SK-N-SH (cell line): ENCODE measurements around the gene PLXNA4. TPM values are rescaled to one million over a fixed set of nuclear protein-coding genes. Genes with fewer than 3 reads are reported as not detected.

ENCODE experiments used
- CTCF ChIA-PET: fragments of 300-600, 350-600 bp; formaldehyde crosslinking; extraction: SDS; loops from one replicate; lab custom pipeline; 2021; lab: Yijun Ruan, JAX
- POLR2A ChIA-PET: fragments of 350-600 bp; sonication (Branson Sonifier 250); formaldehyde crosslinking; extraction: SDS; loops from one replicate; lab custom pipeline; 2020; ENCODE audit warnings: antibody characterized with exemption, inconsistent platforms; lab: Yijun Ruan, JAX
- DNase-seq: peaks from one replicate; pipeline ENCODE4 v3.0.0; 2012
- H2AFZ ChIP-seq: fragments of 200-600 bp; sonication (generic); 2 replicates; pipeline ENCODE4 v1.8.1; 2016; ENCODE audit warnings: antibody characterized with exemption, mild to moderate bottlenecking, low read depth
- H3F3A ChIP-seq: fragments of 200-600 bp; sonication (generic); replicated peaks from 2 replicates; pipeline ENCODE3; 2016; ENCODE audit warnings: antibody characterized with exemption, mild to moderate bottlenecking; ENCODE audit not compliant: insufficient read depth
- H3K27ac ChIP-seq, 2 experiments: fragments of 200-500 bp in 1 of 2; fragments of 200-600 bp in 1 of 2; sonication (Bioruptor generic) in 1 of 2; sonication (generic), shearing (Covaris generic) in 1 of 2; 2 replicates each; pipeline versions ENCODE4 v1.5.1 to v1.6.1; 2014 to 2016; ENCODE audit warnings: low read depth in 2 of 2, inconsistent platforms in 1 of 2, low read length in 1 of 2, mild to moderate bottlenecking in 1 of 2, mixed read lengths in 1 of 2
- H3K27me3 ChIP-seq: fragments of 200-600 bp; sonication (generic), shearing (Covaris generic); 2 replicates; pipeline ENCODE4 v1.6.1; 2016; ENCODE audit warnings: mixed run types; ENCODE audit not compliant: insufficient read depth
- H3K36me3 ChIP-seq, 2 experiments: fragments of 200-500 bp in 1 of 2; fragments of 200-600 bp in 1 of 2; sonication (Bioruptor generic) in 1 of 2; sonication (generic) in 1 of 2; replicated peaks in 1 of 2; 2 replicates each; pipeline versions ENCODE3 to v1.5.1; 2014 to 2016; ENCODE audit warnings: low read length in 1 of 2, mild to moderate bottlenecking in 1 of 2; ENCODE audit not compliant: insufficient read depth in 2 of 2, control insufficient read depth in 1 of 2
- H3K4me1 ChIP-seq, 2 experiments: fragments of 200-500 bp in 1 of 2; fragments of 200-600 bp in 1 of 2; sonication (Bioruptor generic) in 1 of 2; sonication (generic), shearing (Covaris generic) in 1 of 2; 2 replicates each; pipeline versions ENCODE4 v1.5.1 to v1.6.1; 2014 to 2016; ENCODE audit warnings: low read depth in 1 of 2, low read length in 1 of 2, mixed run types in 1 of 2; ENCODE audit not compliant: insufficient read depth in 2 of 2, control insufficient read depth in 1 of 2
- H3K4me2 ChIP-seq: fragments of 200-600 bp; sonication (generic), shearing (Covaris generic); 2 replicates; pipeline ENCODE4 v1.6.1; 2017; ENCODE audit warnings: mixed run types
- H3K4me3 ChIP-seq, 2 experiments: fragments of 200-500 bp in 1 of 2; fragments of 200-600 bp in 1 of 2; sonication (Bioruptor generic) in 1 of 2; sonication (generic), shearing (Covaris generic) in 1 of 2; 2 replicates each; pipeline versions ENCODE4 v1.5.1 to v1.8.1; 2014 to 2016; ENCODE audit warnings: low read depth in 2 of 2, inconsistent platforms in 1 of 2, low read length in 1 of 2, mild to moderate bottlenecking in 1 of 2, mixed read lengths in 1 of 2, moderate library complexity in 1 of 2
- H3K79me2 ChIP-seq: fragments of 200-600 bp; sonication (generic); 2 replicates; pipeline ENCODE4 v1.8.1; 2017; ENCODE audit warnings: mild to moderate bottlenecking; ENCODE audit not compliant: insufficient read depth
- H3K9ac ChIP-seq: fragments of 200-600 bp; sonication (generic); 2 replicates; pipeline ENCODE4 v1.6.1; 2017; ENCODE audit warnings: mixed run types
- H3K9me2 ChIP-seq: fragments of 200-600 bp; sonication (generic); 2 replicates; pipeline ENCODE4 v1.6.1; 2017; ENCODE audit warnings: mixed run types
- H3K9me3 ChIP-seq: fragments of 200-600 bp; sonication (generic); 2 replicates; pipeline ENCODE4 v1.6.1; 2017; ENCODE audit warnings: mixed run types, mild to moderate bottlenecking, moderate library complexity
- H4K20me1 ChIP-seq: fragments of 200-600 bp; sonication (generic); 2 replicates; pipeline ENCODE4 v1.6.1; 2017; ENCODE audit warnings: mild to moderate bottlenecking, mixed run types; ENCODE audit not compliant: insufficient read depth
- CTCF ChIP-seq: fragments of 200-600 bp; sonication (generic); IDR thresholded peaks from 2 replicates; pipeline ENCODE4 v1.6.1; 2017; ENCODE audit warnings: antibody characterized with exemption, mild to moderate bottlenecking, moderate library complexity
- EP300 ChIP-seq, 2 experiments: IDR thresholded peaks; 2 replicates each; pipeline versions ENCODE4 v1.4.0 to v1.6.1; 2012; ENCODE audit warnings: borderline replicate concordance in 1 of 2, low read depth in 1 of 2, low read length in 1 of 2
- FOSL2 ChIP-seq: IDR thresholded peaks from 2 replicates; pipeline ENCODE4 v1.4.0; 2012; ENCODE audit warnings: low read depth, mild to moderate bottlenecking, moderate library complexity, borderline replicate concordance
- FOXJ3 ChIP-seq: sonication (generic); formaldehyde crosslinking; IDR thresholded peaks from 2 replicates; pipeline ENCODE4 v1.5.1; 2020; ENCODE audit warnings: mild to moderate bottlenecking, missing genetic modification reagents
- GATA2 ChIP-seq: sonication (generic); formaldehyde crosslinking; IDR thresholded peaks from 2 replicates; pipeline ENCODE4 v1.5.0; 2020; ENCODE audit warnings: mild to moderate bottlenecking, missing genetic modification reagents
- IRF3 ChIP-seq: fragments of 150-350 bp; IDR thresholded peaks from 2 replicates; pipeline ENCODE4 v1.6.1; 2016; ENCODE audit warnings: mild to moderate bottlenecking, low read depth, low read length
- JUND ChIP-seq: IDR thresholded peaks from 2 replicates; pipeline ENCODE4 v1.4.0; 2012
- MXI1 ChIP-seq: IDR thresholded peaks from 2 replicates; pipeline ENCODE4 v1.6.1; 2012; ENCODE audit warnings: mild to moderate bottlenecking, low read depth, low read length, improper control_type of control experiment
- NFIC ChIP-seq: IDR thresholded peaks from 2 replicates; pipeline ENCODE4 v1.4.0; 2012; ENCODE audit warnings: borderline replicate concordance
- PBX3 ChIP-seq: IDR thresholded peaks from 2 replicates; pipeline ENCODE4; 2012
- POLR2AphosphoS5 ChIP-seq: IDR thresholded peaks from 2 replicates; pipeline ENCODE4 v1.6.1; 2012; ENCODE audit warnings: low read depth, low read length
- RXRA ChIP-seq: IDR thresholded peaks from 2 replicates; pipeline ENCODE4 v1.4.0; 2012; ENCODE audit warnings: low read depth, mild to moderate bottlenecking, borderline replicate concordance
- SIN3A ChIP-seq: IDR thresholded peaks from 2 replicates; pipeline ENCODE4 v1.6.1; 2012; ENCODE audit warnings: low read depth, mild to moderate bottlenecking, low read length, moderate library complexity, borderline replicate concordance
- WGBS: methylation state at CpG from one replicate; pipeline ENCODE4 v1.1.6; 2017; ENCODE audit warnings: low lambda C conversion rate; 5-methylcytosine and 5-hydroxymethylcytosine counted together
- polyA plus RNA-seq, 3 experiments: library from polyadenylated mRNA; depleted of rRNA; stranded (reverse); fragments of >200 nt; gene quantifications; 2 replicates each; pipeline ENCODE4 v1.2.3, GENCODE V29; 2012
- TF ChIP-seq, protein P1 (sequence below): IDR thresholded peaks from 2 replicates; pipeline ENCODE4 v1.6.1; 2012; ENCODE audit warnings: mild to moderate bottlenecking, low read depth, low read length, moderate library complexity

The PLXNA4 gene
- polyA plus RNA-seq, 1 of the 3 experiments (the other 2 are of a cell fraction), result 2.4 TPM

DNA sequence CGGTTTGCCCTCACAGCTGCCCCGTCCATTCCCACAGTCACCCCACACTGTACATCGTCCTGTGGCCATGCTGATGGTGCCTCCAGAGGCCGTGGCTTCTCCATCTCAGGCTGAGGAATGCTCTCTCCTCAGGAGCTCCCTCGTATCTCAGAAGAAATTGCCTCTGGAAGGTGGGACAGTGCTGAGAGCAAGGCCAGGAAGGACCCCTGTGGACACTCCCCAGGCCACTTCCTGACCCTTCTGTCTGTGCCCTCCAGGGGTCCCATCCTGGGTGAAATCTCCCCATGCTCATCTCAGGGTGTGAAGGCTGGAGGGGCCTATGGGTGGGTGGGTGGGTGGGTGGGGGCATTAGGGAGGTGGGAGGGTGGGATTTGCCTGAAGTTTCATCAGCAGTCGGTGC is 454.3 kb downstream of the PLXNA4 start (continued):
- no peak for TF ChIP-seq POLR2AphosphoS5

GRCh38 chr7:132118641-132119040 is 457.6 kb downstream of the PLXNA4 start:
- no peaks in the 10 kb centered on the region for H3K9me3 ChIP-seq
- no peak overlapping the region for H3K4me3 ChIP-seq
- CTCF ChIA-PET, result interaction anchor here (1.1 kb wide), 1 partner anchor 21 kb away, joined by 3 read pairs; no protein-coding TSS in a partner anchor
- POLR2A ChIA-PET, result no interaction called here
- no peak for DNase-seq
- H3K79me2 ChIP-seq, result no peaks in the 10 kb centered on the region
- H3K27ac ChIP-seq, result peak overlapping the region in 1 of 2 experiments; percentile 86; a peak in 1 of 4 replicates
- H3K4me2 ChIP-seq, result no peak overlapping the region
- H3K27me3 ChIP-seq, result no peaks in the 10 kb centered on the region
- no peak overlapping the region for H3K9ac ChIP-seq
- WGBS, result 80% methylated on average over 1 of the region's 1 CpG
- H4K20me1 ChIP-seq, result no peaks in the 10 kb centered on the region
- no peak overlapping the region for H2AFZ ChIP-seq
- TF ChIP-seq IRF3 (no peak), JUND (no peak), CTCF (no peak), RXRA (no peak), MXI1 (no peak), FOXJ3 (CRISPR knock-in tag) (no peak), SIN3A (no peak), EP300 (IDR thresholded peaks at IDR 0.05; ENCODE audit: borderline replicate concordance in 1 of 2, low read depth in 1 of 2, low read length in 1 of 2) (no peak), POLR2AphosphoS5 (no peak), GATA2 (CRISPR knock-in tag) (no peak), PBX3 (no peak), NFIC (no peak), FOSL2 (no peak)
- TF ChIP-seq, protein P1, sequence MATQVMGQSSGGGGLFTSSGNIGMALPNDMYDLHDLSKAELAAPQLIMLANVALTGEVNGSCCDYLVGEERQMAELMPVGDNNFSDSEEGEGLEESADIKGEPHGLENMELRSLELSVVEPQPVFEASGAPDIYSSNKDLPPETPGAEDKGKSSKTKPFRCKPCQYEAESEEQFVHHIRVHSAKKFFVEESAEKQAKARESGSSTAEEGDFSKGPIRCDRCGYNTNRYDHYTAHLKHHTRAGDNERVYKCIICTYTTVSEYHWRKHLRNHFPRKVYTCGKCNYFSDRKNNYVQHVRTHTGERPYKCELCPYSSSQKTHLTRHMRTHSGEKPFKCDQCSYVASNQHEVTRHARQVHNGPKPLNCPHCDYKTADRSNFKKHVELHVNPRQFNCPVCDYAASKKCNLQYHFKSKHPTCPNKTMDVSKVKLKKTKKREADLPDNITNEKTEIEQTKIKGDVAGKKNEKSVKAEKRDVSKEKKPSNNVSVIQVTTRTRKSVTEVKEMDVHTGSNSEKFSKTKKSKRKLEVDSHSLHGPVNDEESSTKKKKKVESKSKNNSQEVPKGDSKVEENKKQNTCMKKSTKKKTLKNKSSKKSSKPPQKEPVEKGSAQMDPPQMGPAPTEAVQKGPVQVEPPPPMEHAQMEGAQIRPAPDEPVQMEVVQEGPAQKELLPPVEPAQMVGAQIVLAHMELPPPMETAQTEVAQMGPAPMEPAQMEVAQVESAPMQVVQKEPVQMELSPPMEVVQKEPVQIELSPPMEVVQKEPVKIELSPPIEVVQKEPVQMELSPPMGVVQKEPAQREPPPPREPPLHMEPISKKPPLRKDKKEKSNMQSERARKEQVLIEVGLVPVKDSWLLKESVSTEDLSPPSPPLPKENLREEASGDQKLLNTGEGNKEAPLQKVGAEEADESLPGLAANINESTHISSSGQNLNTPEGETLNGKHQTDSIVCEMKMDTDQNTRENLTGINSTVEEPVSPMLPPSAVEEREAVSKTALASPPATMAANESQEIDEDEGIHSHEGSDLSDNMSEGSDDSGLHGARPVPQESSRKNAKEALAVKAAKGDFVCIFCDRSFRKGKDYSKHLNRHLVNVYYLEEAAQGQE, result no peak
- H3K9me2 ChIP-seq, result no peaks in the 10 kb centered on the region
- peaks cover 0 to 9% of the 10 kb centered on the region in 2 experiments for H3K36me3 ChIP-seq
- H3F3A ChIP-seq, result peaks cover 30% of the 10 kb centered on the region
- H3K4me1 ChIP-seq, result peaks cover 18 to 34% of the 10 kb centered on the region in 2 experiments
